HT1080 (cell line): Measurements from ENCODE around the gene RFX8. TPM values are rescaled to one million over a fixed set of nuclear protein-coding genes. Genes with fewer than 3 reads are reported as not detected.

Source experiments
- DNase-seq: peaks from one replicate; pipeline ENCODE4 v3.0.0-alpha.2; 2015; ENCODE audit warnings: low read depth
- total RNA-seq: library from RNA; depleted of rRNA; stranded (reverse); fragments of >200 nt; shearing (Covaris generic); gene quantifications from 2 replicates; pipeline ENCODE4 v1.2.3, GENCODE V29; 2014

Gene RFX8
- total RNA-seq, 1 experiment from 2014 or later, result 8.1 TPM

GRCh38 chr2:101412092-101412694 is 62.7 kb downstream of the RFX8 start:
- DNase-seq, result no peak

DNA sequence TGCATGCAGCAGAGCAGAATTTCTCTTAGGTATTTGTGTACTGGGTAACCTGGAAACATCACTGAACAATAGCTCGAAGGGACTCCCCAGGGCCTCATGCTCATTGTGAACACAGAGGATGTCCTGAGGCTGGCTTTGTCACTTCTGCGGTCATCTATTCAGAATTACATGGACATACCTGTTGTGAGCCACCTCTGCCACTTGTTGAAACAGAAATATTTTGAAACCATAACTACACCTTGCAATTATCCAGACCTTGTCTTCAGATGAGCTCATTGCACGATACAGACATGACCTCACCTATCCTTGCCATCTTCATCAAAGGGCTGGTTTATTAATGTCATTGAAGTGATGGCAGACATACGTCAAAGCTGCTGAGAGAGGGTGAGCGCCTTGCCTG is 64.2 kb downstream of the RFX8 start:
- no peak for DNase-seq

- no peak for DNase-seq
Measured at GRCh38 chr2:101410114-101410513, 64.8 kb downstream of the RFX8 start.

- DNase-seq, result no peak
Measured at GRCh38 chr2:101409699-101410098, 65.2 kb downstream of the RFX8 start.

DNA sequence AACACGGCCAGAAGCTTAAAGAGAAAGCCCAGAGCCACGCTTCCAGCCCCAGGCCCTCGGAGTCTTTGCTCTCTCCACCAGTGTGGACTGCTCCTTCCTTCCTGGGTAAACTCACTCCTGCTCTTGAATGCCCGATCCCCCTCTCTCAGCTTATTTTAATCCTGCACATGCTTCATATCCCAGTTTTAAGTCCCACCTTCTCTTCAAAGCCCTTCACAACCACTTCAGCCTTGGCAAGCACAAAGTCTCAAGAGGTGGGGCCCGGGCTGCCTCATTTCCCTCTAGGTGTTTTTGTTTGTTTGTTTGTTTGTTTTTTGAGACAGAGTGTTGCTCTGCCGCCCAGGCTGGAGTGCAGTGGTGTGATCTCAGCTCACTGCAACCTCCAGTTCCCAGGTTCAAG is 66.0 kb downstream of the RFX8 start:
- DNase-seq, result no peak

DNA sequence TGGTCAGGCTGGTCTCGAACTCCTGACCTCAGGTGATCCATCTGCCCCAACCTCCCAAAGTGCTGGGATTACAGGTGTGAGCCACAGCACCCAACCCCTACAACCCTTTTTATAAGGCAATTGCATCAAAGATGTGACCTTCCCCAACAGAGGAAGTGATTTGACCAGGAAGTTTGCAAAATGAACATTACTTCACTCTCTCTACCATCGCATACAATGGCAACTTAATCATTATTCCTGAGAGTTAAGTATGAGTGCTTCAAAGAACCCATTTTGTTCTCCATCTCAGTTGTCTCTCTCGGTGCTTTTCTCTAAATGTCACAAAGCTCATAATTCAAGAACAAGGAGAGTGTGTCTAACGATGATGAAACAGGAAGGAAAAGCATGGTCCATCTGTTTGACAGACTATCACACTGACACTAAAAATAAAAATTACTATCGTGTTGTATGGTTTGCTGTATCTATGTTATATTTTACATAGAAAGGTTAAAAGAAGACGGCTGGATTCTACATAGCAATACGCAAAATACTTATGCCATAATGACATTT is 69.5 kb downstream of the RFX8 start:
- no peak for DNase-seq

DNA sequence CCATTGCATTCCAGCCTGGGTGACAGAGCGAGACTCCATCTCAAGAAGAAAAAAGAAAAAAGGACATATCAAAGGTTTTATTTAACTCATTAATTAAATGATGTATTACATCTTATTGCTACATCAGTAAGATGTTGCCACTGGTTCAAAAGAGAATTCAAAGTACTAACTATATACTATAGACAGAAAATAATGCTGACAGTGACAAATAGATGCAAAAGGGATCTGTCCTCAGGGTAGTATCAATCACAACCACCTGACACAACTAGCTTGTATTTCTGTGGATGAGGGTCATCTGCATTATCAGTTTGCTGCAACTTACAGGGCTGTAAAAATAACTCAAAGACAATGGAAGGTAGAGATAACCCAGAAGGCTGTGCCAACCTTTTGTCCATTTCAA is 71.2 kb downstream of the RFX8 start:
- DNase-seq, result no peak

DNA sequence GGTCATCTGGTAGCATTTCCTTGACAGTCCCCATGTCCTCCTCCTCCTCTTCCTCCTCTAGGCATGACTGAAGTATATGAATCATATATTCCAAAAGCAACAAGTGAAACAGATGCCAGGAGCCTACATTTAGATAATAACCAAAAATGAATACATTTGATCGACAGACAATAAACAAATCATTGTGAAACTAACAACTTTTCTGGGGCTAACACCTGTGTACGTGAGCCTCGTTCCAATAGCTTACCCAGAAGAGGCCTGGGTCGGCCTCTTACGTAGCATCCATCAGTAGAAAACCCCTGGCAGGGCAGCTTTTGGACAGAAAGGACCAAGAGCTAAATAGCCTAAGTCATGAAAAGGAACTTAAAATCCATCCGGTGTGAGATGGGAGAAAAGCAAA is 72.3 kb downstream of the RFX8 start:
- DNase-seq, result no peak

- DNase-seq, result no peak
Measured at GRCh38 chr2:101401906-101402305, 73.0 kb downstream of the RFX8 start.

- DNase-seq, result no peak
Measured at GRCh38 chr2:101401326-101401665, 73.6 kb downstream of the RFX8 start.

DNA sequence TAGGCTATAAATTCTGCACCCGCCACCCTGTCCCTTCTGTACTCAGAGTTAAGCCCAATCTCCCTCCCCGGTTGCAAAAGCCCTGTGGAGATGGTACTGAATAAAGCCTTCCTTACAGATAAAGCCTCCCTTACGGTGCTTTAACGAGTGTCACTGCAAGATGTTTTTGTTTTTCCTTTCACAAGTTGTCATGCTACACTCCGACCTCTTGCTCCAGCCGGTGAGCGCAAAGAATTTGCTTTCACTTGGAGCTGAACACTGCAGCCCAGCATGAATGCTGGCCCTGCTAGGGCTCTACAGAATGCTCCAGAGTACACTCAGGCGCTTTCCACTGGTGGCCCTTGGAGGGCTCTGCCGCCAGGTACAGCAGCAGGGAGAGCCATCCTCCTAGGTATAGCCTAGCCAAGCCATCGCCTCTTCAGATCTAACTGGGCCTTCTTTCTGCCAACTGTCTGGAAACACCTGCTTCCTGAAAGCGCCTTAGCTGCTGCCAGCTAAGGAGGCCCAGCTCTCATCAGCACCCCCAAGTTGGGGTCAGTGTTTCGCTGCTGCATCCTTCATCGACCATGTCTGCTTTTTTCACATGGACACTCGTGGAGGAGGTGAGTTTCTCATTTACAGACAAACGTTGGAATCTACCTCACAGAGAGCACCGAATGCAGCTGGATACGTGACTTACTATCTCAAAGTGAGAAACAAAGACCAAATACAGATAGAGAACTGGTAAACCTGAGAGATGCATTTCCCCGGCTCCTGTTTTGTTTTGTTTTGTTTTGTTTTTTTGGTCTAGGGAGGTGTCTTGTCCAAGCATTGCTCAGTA is 74.2 kb downstream of the RFX8 start:
- DNase-seq, result no peak

DNA sequence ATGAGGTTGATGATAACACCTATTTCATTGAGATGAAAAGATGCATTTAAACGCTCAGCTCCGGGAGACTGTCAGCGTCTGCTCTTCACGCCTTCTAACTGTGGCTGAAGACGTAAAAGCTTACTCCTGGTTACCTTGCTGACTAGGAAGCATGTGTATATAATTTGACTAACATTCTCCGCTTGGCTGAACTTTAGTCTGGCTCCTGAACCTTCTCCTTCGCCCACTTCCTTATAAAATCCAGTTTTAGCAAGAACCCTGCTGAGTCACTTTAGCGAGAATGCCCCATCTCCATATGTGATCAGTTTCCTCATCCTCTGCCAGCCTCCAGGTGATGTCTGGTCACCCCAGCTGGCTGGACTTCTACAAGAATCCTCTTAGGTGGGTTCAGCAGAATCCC is 74.9 kb downstream of the RFX8 start:
- DNase-seq, result peak; percentile 29

GRCh38 chr2:101399021-101399799 is 75.7 kb downstream of the RFX8 start:
- DNase-seq, result no peak

- no peak for DNase-seq
Measured at GRCh38 chr2:101398116-101398821, 76.6 kb downstream of the RFX8 start.

DNA sequence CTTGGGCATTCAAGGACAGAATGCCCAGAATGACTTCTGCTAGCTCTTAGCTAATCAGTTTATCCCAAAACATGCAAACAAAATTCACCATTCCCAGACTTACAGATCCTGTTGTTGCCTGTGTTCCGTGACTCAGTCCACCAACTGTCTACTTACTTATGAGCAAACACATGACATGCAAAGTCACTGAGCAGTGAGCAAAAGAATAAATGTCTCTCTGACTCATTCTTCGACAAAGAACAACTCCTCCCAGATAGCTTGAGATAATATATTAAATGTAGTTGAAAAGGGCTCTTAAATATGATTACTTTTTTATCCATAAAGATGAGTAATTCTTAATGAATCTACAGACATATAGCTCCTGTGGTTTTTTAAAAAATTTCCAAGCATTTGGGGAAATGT is 78.6 kb downstream of the RFX8 start:
- DNase-seq, result peak; percentile 85

DNA sequence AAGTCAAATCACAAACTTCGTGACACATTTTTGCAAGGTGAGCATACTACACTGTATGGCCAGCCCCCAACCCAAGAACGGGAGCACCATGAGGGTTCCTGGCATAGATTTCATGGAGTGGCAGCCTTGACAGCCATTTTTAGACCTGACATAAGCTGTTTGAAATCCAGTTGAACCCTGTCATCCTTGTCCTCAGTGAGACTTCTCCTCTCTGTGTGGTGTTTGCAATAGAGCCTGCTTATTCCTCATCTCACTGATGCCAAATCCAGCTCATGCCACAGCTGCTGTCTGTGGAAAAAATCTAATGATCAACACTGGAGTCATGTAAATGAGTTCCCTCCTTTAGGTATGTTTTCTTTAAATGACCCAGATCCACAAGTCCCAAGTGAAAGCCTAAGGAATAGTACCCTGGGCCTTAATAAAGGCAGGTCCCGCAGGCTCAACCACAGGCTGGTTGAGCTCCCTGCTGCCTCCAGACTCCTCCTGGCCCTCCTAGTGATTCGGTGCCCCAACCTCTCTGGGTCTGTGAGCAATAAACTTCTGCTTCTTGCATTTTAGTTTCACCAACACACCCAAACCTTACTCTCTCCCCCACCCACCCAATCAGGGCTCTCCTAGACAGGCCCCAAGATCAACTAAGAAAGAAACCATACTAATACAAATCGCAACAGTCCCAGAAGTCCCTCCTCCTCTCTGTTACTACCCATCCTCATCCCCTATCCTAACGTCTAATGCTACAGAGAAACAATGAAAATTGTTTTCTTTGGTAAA is 79.2 kb downstream of the RFX8 start:
- DNase-seq, result no peak

DNA sequence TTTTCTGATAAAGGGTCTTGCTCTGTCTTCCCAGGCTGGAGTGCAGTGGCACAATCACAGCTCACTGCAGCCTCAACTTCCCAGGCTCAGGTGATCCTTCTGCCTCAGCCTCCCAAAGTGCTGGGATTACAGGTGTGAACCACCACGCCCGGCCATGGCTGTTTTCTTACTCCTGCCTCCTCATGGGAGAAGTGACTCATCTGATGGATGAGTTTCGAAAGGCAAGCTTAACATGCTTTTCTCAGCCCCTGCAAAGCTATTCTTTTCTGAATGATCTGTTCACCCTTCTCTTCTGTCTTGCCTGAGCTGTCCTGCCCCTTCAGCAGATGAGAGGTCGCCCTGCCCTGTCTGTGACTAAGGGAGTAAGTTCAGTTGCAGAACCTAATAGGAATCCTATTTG is 86.7 kb downstream of the RFX8 start:
- peak; percentile 84 for DNase-seq

GRCh38 chr2:101387151-101387834 is 87.6 kb downstream of the RFX8 start, which contains the start of gene CREG2:
Gene CREG2 (minus strand): TSS chr2:101387503. CDS start chr2:101387457, 46 bp downstream.
- DNase-seq, result peak; percentile 66

- DNase-seq, result no peak
Measured at GRCh38 chr2:101386599-101387150, 88.2 kb downstream of the RFX8 start.
